Astrocyte (in vitro differentiated cells and primary cell): Measurements from ENCODE around the gene CIZ1.

Experiments used
- CTCF ChIP-seq: IDR thresholded peaks from 2 replicates; pipeline ENCODE4 v1.5.1; 2011; ENCODE audit warnings: low read depth, mild to moderate bottlenecking, inconsistent platforms, low read length, moderate library complexity; ENCODE audit not compliant: insufficient read depth
- EZH2 ChIP-seq: IDR thresholded peaks from 2 replicates; pipeline ENCODE4 v1.6.1; 2012; ENCODE audit warnings: mild to moderate bottlenecking, low read length, inconsistent platforms; ENCODE audit not compliant: insufficient read depth

GRCh38 chr9:128169492-128169891, 21.9 kb downstream of the CIZ1 start:
- TF ChIP-seq CTCF, result no peak
- no peak for TF ChIP-seq EZH2
